ENCODE measurements around the gene GAL.

Gene GAL

GRCh38 chr11:68661697-68662603 is 22.4 kb upstream of the GAL start:
- no peak for DNase-seq (ENCODE audit: low read depth in 1 of 2, low spot score in 1 of 2)
- in situ Hi-C loops (cut with HindIII; ENCODE audit: low pct_unique_long_range_greater_than_20kb, low sequenced_read_pairs), result no loop called here
- TF ChIP-seq JUND (IDR thresholded peaks at IDR 0.05; ENCODE audit: low read depth), result no peak

GRCh38 chr11:68663482-68664010 is 20.8 kb upstream of the GAL start:
- DNase-seq (ENCODE audit: low read depth in 1 of 2, low spot score in 1 of 2), result no peak
- TF ChIP-seq JUND (IDR thresholded peaks at IDR 0.05; ENCODE audit: low read depth), result no peak
- in situ Hi-C loops (cut with HindIII; ENCODE audit: low pct_unique_long_range_greater_than_20kb, low sequenced_read_pairs), result no loop called here

- in situ Hi-C loops (cut with HindIII; ENCODE audit: low pct_unique_long_range_greater_than_20kb, low sequenced_read_pairs), result no loop called here
- DNase-seq (ENCODE audit: low read depth in 1 of 2, low spot score in 1 of 2), result no peak
- TF ChIP-seq JUND (IDR thresholded peaks at IDR 0.05; ENCODE audit: low read depth), result no peak
Observed at GRCh38 chr11:68664141-68664540, 20.2 kb upstream of the GAL start.

GRCh38 chr11:68664906-68665305 is 19.4 kb upstream of the GAL start:
- no peak for DNase-seq (ENCODE audit: low read depth in 1 of 2, low spot score in 1 of 2)
- in situ Hi-C loops (cut with HindIII; ENCODE audit: low pct_unique_long_range_greater_than_20kb, low sequenced_read_pairs), result no loop called here

GRCh38 chr11:68665436-68665835 is 18.9 kb upstream of the GAL start:
- no peak for TF ChIP-seq JUND (IDR thresholded peaks at IDR 0.05; ENCODE audit: low read depth)
- no peak for DNase-seq (ENCODE audit: low read depth in 1 of 2, low spot score in 1 of 2)
- in situ Hi-C loops (cut with HindIII; ENCODE audit: low pct_unique_long_range_greater_than_20kb, low sequenced_read_pairs), result no loop called here

More at GRCh38 chr11:68664906-68665305, 19.4 kb upstream of the GAL start:
- TF ChIP-seq JUND (IDR thresholded peaks at IDR 0.05; ENCODE audit: low read depth), result no peak

GRCh38 chr11:68666849-68667248 is 17.5 kb upstream of the GAL start:
- TF ChIP-seq JUND (IDR thresholded peaks at IDR 0.05; ENCODE audit: low read depth), result no peak
- in situ Hi-C loops (cut with HindIII; ENCODE audit: low pct_unique_long_range_greater_than_20kb, low sequenced_read_pairs), result no loop called here
- no peak for DNase-seq (ENCODE audit: low read depth in 1 of 2, low spot score in 1 of 2)

GRCh38 chr11:68667511-68668500 is 16.5 kb upstream of the GAL start:
- no peak for DNase-seq (ENCODE audit: low read depth in 1 of 2, low spot score in 1 of 2)
- no peak for TF ChIP-seq JUND (IDR thresholded peaks at IDR 0.05; ENCODE audit: low read depth)
- in situ Hi-C loops (cut with HindIII; ENCODE audit: low pct_unique_long_range_greater_than_20kb, low sequenced_read_pairs), result no loop called here

- DNase-seq (ENCODE audit: low read depth in 1 of 2, low spot score in 1 of 2), result no peak
- in situ Hi-C loops (cut with HindIII; ENCODE audit: low pct_unique_long_range_greater_than_20kb, low sequenced_read_pairs), result no loop called here
- TF ChIP-seq JUND (IDR thresholded peaks at IDR 0.05; ENCODE audit: low read depth), result no peak
Observed at GRCh38 chr11:68669301-68670090, 14.8 kb upstream of the GAL start.

GRCh38 chr11:68670208-68670992 is 13.9 kb upstream of the GAL start:
- no peak for DNase-seq (ENCODE audit: low read depth in 1 of 2, low spot score in 1 of 2)
- in situ Hi-C loops (cut with HindIII; ENCODE audit: low pct_unique_long_range_greater_than_20kb, low sequenced_read_pairs), result no loop called here
- no peak for TF ChIP-seq JUND (IDR thresholded peaks at IDR 0.05; ENCODE audit: low read depth)

- TF ChIP-seq JUND (IDR thresholded peaks at IDR 0.05; ENCODE audit: low read depth), result no peak
- in situ Hi-C loops (cut with HindIII; ENCODE audit: low pct_unique_long_range_greater_than_20kb, low sequenced_read_pairs), result no loop called here
- DNase-seq (ENCODE audit: low read depth in 1 of 2, low spot score in 1 of 2), result peak in 1 of 2 experiments; percentile 31
Observed at GRCh38 chr11:68673306-68673945, 10.9 kb upstream of the GAL start.

GRCh38 chr11:68673991-68674390 is 10.4 kb upstream of the GAL start:
- no peak for DNase-seq (ENCODE audit: low read depth in 1 of 2, low spot score in 1 of 2)
- no peak for TF ChIP-seq JUND (IDR thresholded peaks at IDR 0.05; ENCODE audit: low read depth)
- in situ Hi-C loops (cut with HindIII; ENCODE audit: low pct_unique_long_range_greater_than_20kb, low sequenced_read_pairs), result no loop called here

Measured in T47D (cell line).